D341Med (cell line): ENCODE results near the gene ACAD11.

Experiments
- DNase-seq: peaks from one replicate; pipeline ENCODE4 v3.0.0; 2012; ENCODE audit warnings: low spot score

Gene ACAD11

GRCh38 chr3:132555306-132556035 is 104.1 kb downstream of the ACAD11 start:
- DNase-seq, result no peak

- DNase-seq, result no peak
Observed at GRCh38 chr3:132554437-132554836, 105.2 kb downstream of the ACAD11 start.

DNA sequence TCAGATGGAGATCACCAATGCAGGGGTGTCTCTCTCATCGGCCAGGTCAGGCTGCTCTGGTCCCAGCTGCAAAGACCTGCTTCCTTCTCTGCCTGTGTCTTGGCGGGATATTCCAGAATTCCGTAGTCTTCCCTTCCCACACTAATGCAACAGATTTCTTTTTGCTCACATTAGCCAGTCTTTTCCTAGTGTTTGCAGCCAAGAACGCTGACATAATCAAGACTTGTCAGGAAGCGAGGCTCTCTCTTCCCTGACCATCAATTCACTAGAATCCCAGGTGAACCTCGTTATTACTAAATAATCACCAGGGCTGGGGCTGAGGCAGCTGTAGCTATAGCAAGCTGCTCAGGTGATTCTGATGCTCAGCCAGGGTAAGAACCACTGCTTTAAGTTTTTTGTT is 105.8 kb downstream of the ACAD11 start:
- DNase-seq, result no peak

DNA sequence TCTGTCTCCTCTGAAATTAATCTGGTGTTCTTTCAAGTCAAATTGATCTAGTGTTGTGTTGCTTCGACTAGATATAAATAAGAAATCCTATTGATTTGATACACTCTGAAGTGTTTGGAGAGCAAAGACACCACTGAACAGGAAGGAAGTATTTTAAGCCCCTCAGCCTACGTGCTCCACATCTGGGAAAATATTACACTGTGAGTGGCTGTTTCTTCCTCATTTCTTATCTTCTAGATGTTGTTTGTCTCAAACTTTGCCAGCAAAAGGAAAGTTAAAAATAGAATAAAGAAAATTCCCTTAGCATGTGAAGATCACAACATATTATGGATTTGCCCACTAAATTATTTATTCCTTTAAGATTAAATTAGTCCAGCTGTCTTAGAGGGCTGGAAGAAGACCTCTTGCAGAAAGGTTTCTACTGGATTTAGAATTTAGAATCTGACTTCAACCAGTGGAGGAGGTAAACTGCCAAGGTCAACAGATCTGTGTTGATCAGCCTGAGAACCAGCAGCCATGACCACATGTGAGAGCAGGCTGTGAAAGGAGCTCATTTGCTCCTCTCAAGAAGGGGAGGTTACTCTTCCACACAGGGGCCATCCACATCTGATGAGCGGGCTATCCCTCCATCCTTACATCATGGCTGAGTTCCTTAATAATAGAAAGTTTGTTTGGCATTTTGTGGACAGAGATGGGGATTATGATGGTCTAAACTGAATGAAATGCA is 108.9 kb downstream of the ACAD11 start:
- DNase-seq, result no peak

DNA sequence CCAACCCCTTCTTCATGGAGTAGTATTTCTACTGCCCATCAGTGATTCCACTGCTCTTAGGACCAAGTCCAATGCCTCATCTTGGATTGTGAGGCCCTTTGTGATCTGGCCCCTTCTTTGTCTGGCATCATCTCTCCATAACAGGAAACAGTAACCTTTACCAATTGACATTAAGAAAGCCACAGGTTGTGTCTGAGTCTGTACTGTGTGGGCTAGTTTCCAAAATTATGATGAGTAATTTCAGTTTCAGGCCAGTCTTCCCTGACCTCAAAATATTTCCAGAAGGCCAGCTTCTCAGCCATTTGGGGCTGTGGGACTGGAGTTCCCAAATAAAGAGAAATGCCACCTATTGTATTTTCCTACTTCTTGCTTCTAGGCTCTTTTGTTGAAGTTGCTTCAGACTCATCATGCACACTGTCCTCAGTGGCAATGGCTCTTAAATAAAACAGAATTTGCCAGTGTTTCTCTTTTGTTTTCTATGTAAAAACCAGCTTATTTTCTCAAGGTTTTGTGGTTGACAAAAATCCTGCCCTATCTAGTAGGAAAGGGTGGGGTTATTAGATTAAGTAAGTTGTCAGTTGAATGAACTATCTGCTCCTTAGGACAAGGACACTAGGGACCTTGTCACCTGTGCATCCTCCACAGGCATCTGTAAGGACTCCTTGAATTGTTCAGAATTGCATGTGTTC is 109.6 kb downstream of the ACAD11 start:
- no peak for DNase-seq

DNA sequence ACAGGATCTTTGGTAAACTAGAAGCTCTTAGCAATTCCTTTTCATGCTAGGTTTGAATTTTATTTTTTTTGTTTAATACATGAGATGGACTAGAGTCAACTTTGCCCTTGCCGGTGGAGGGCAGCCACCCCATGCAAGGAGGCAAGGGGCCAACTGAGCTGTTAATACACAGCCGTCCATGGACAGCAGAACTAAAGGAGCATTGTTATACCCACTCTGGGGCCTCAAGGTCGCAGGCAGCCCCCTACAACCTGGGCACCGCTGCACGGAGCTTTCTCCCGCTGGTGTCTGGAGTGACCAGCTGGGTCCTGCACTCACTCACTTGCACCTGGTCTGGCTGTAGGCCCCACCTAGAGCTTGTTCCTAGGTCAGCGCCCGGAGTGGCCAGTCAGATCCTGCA is 110.4 kb downstream of the ACAD11 start:
- DNase-seq, result no peak

- DNase-seq, result no peak
Observed at GRCh38 chr3:132545471-132545870, 114.1 kb downstream of the ACAD11 start.

- DNase-seq, result no peak
Observed at GRCh38 chr3:132544130-132544529, 115.5 kb downstream of the ACAD11 start.

DNA sequence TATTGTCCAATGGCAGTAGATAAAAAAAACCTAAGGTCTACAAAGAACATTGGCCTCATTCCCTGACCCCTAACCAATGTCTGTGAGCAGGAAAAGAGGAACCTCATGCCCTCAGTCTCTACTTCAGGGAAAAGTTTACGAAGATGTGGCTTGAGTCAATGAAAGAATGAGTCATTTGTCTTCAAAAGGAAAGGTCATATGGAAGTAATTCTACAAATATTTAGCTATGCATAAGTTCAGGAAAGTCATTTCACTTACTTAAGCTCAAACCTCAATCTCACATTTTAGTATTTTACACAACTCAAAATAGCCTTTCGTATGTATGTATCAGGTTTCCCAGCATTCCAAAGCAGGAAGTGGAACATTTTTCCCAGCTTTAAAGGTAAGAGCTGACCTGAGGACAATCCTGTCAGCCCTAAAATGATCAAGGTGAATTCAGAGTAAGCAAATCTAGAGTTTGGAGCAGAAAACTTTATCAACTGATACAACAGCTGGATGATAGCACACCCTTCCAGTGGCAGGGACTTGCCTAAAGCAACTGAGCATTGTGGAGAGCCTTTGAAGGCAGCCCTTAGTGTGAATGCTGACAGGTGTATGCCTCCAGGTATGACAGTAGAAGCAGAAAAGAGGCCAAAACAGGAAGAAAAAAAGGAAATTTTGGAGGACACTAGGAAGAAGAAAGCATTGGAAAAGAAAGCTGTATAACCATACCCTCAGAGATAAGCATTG is 116.4 kb downstream of the ACAD11 start:
- DNase-seq, result no peak

GRCh38 chr3:132542577-132542976 is 117.0 kb downstream of the ACAD11 start:
- DNase-seq, result no peak

- no peak for DNase-seq
Observed at GRCh38 chr3:132539681-132540080, 119.9 kb downstream of the ACAD11 start.

DNA sequence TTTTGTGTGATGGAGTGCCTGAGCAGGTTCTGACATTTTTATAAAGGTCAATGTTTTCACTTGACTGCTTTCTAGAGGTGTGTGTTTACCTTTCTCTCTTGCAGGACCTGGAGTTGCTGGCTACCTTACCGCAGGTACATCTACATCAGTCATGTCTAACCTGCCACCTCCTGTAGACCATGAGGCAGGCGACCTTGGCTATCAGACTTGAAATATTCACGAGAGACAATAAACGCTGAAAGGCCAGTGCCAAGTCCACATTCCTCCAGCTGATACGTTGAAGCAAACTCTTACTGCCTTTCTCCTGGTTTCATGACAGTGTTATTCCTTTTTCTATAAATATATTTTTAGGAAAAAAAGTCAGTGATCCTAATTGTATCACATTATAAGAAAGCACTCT is 121.5 kb downstream of the ACAD11 start:
- no peak for DNase-seq

- DNase-seq, result no peak
Observed at GRCh38 chr3:132537297-132537696, 122.3 kb downstream of the ACAD11 start.

- no peak for DNase-seq
Observed at GRCh38 chr3:132536442-132537153, 123.0 kb downstream of the ACAD11 start.

DNA sequence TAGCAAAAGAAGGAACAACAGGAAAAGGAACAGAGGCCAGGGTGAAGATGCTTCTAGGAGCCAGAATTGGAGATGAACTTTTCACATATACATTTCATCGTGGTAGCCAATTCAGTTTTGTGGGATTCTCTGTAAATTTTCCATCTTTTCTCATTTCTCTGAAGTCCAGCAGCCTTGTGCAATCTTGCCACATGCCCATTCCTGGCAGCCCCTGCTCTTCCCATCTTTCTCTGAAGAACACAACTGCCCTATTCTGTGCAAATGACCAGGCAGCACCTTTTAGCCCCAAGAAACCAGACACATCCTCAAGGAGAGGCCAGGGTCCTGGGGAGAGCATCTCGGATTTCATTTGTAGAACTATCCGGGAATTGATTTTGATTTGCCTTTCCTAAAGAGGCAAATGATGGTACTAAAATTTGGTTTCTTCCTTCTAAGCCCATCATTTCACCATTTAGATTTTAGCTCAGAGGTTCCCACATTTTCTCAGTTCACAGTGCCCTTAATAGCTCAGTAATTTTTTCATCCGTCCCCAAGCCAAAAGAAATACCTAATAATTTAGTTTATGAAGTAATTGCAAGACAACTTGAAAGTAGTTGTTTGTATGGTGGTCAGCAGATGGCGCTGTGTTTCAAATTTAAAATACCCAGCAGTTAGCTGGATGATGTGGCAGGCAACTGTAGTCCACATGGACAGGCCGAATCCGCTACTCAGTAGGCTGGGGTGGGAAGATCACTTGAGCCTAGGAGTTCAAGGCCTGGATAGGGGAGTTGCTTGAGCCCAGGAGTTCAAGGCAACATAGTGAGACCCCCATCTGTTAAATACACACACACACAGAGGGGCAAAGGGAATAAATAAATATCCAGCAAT is 123.8 kb downstream of the ACAD11 start:
- peak; percentile 69 for DNase-seq

DNA sequence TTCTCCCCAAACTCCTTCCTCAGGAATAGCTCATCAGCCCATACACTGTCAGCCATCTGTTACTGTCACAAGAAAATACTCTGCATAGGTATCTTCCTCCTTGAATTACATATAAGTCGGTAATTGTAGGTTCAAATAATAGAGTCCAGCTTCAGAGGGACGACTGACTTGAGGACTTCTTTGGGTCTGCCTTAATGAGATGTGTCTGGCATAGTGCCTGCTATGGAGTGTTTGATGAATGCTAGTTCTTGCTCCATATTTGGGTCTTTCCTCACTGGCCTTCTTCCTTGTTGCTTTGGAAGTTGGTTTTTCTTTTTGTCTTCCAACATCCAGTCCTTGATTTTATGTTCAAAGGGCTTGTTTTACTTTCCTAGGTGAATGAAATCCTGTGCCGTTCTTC is 129.0 kb downstream of the ACAD11 start:
- no peak for DNase-seq

GRCh38 chr3:132522353-132522752 is 137.3 kb downstream of the ACAD11 start:
- no peak for DNase-seq

DNA sequence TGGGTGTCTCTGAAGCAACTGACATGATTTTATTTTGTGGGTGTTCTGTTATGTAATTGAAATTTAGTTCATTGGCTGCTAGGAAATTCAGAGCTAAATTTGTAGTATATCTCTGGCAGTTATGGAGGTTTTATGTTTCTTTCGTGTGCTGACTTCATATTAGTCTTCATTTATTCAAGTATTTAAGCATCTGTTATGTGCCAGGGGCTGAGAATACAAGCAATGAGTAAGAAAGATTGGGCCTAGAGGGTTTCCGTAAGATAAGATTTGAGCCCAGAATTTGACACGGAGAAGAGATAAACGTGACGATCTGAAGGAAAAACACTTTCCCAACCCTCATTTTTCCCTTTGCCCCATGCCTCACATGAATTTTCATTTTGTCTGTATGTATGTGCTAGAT is 137.7 kb downstream of the ACAD11 start:
- DNase-seq, result no peak

DNA sequence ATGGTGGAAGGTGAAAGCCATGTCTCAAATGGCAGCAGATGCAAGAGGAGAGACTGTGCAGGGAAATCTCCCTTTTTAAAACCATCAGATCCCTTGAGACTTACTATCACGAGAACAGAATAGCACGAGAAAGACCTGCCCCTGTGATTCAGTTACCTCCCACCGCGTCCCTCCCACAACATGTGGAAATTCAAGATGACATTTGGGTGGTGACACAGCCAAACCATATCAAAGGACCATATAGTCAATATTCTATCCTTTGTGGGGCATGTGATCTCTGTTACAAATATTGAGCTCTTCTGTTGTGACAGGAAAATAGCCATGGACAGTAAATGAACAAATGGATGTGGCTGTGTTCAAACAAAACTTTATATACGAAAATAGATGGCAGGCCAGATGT is 139.7 kb downstream of the ACAD11 start:
- no peak for DNase-seq

GRCh38 chr3:132517311-132517710 is 142.3 kb downstream of the ACAD11 start:
- DNase-seq, result no peak

DNA sequence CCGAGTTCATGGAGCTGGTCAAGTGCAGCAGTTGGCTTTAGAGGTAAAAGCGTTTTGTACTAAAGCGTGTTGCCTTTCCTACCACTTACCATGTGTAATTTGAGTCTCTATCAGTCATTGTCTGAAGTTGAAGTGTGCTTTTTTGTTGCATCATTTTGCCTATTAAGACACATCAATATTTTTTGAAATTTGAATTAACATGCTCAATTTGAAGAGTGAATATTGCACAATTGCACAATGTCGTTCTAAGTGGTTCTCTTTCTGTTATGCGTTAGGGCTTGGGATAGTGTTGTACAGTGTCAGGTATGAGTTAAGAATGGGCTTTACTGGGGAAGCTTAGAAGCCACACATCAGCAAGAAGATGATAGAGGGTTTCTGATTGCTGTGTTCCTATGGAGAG is 146.6 kb downstream of the ACAD11 start:
- DNase-seq, result no peak
